Effector memory CD8-positive, alpha-beta T cell (primary cell): ENCODE measurements around the gene IRAK1.

Experiments
- ATAC-seq: fragments of 150-1000 bp; cut with Tn5 transposase; replicated peaks from 2 replicates; pipeline ENCODE4 v1.10.0; 2021; ENCODE audit warnings: mild to moderate bottlenecking, moderate library complexity
- DNase-seq, 3 experiments: peaks; one replicate each; pipeline ENCODE4 v3.0.0; 2021
- H3K27ac Mint-ChIP-seq, 2 donors: one replicate each; pipeline ENCODE4 v1.8.0; 2022; ENCODE audit warnings: mild to moderate bottlenecking in 2 of 2, mixed read lengths in 2 of 2, moderate library complexity in 2 of 2
- H3K27me3 Mint-ChIP-seq, 2 donors: one replicate each; pipeline ENCODE4 v1.8.0; 2022; ENCODE audit warnings: mixed read lengths in 2 of 2
- H3K36me3 Mint-ChIP-seq: one replicate; pipeline ENCODE4 v1.8.0; 2022; ENCODE audit warnings: mild to moderate bottlenecking, moderate library complexity, mixed read lengths; ENCODE audit not compliant: insufficient read depth
- H3K4me1 Mint-ChIP-seq, 2 donors: one replicate each; pipeline ENCODE4 v1.8.0; 2022; ENCODE audit warnings: low read depth in 2 of 2, mixed read lengths in 2 of 2
- H3K4me3 Mint-ChIP-seq, 2 donors: one replicate each; pipeline ENCODE4 v1.8.0; 2022; ENCODE audit warnings: mild to moderate bottlenecking in 2 of 2, mixed read lengths in 2 of 2, moderate library complexity in 2 of 2
- H3K9me3 Mint-ChIP-seq, 2 donors: one replicate each; pipeline ENCODE4 v1.8.0; 2022; ENCODE audit warnings: mixed read lengths in 2 of 2

IRAK1 gene

GRCh38 chrX:154049209-154050112 lies 29.8 kb upstream of the IRAK1 start:
- Mint-ChIP-seq H3K36me3 (peaks cover 65% of the 10 kb centered on the region), H3K27me3 (no peaks in the 10 kb centered on the region), H3K4me3 (peak overlapping the region in 1 of 2 donors; percentile 30), H3K4me1 (peaks cover 29 to 40% of the 10 kb centered on the region in 2 donors), H3K27ac (peak overlapping the region; percentile 62 to 90), H3K9me3 (no peaks in the 10 kb centered on the region)
- ATAC-seq (no peak), DNase-seq (no peak)

DNA sequence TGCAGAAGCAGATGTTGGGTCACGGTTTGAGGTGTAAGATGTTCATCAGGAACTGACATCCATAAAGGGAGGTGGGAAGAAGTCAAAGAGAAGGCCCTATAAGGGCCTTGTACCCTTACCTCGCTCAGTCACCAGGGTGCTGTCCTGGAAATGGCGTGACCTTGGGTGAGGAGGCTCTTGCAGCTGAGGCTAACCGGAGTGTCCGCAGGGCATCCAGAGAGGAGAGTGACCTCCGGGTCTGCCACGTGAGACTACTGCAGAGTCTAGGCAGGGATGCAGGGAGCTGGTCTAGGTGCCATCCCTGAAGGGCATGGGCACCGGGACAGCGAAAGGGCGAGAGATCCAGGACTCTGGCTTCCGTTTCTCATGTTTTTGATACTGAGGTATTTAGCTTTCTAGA lies 28.7 kb upstream of the IRAK1 start:
- peaks cover 29 to 42% of the 10 kb centered on the region in 2 donors for H3K4me1 Mint-ChIP-seq
- no peak overlapping the region for H3K4me3 Mint-ChIP-seq
- H3K9me3 Mint-ChIP-seq, result no peaks in the 10 kb centered on the region
- H3K27ac Mint-ChIP-seq, result peak overlapping the region in 1 of 2 donors; percentile 89
- peaks cover 59% of the 10 kb centered on the region for H3K36me3 Mint-ChIP-seq
- H3K27me3 Mint-ChIP-seq, result no peaks in the 10 kb centered on the region
- DNase-seq (no peak), ATAC-seq (no peak)

GRCh38 chrX:154046940-154047610 lies 27.4 kb upstream of the IRAK1 start:
- peaks cover 60% of the 10 kb centered on the region for H3K36me3 Mint-ChIP-seq
- peak overlapping the region; percentile 86 to 89 for H3K27ac Mint-ChIP-seq
- peak overlapping the region in 1 of 2 donors; percentile 41 for H3K4me3 Mint-ChIP-seq
- no peaks in the 10 kb centered on the region for H3K27me3 Mint-ChIP-seq
- no peaks in the 10 kb centered on the region for H3K9me3 Mint-ChIP-seq
- no peak for ATAC-seq
- H3K4me1 Mint-ChIP-seq, result peaks cover 29 to 42% of the 10 kb centered on the region in 2 donors
- DNase-seq, result no peak

- H3K9me3 Mint-ChIP-seq, result no peaks in the 10 kb centered on the region
- peaks cover 60% of the 10 kb centered on the region for H3K36me3 Mint-ChIP-seq
- no peak overlapping the region for H3K4me3 Mint-ChIP-seq
- H3K27ac Mint-ChIP-seq, result peak overlapping the region; percentile 86 to 89
- ATAC-seq, result no peak
- DNase-seq, result no peak
- H3K27me3 Mint-ChIP-seq, result no peaks in the 10 kb centered on the region
- peaks cover 26 to 38% of the 10 kb centered on the region in 2 donors for H3K4me1 Mint-ChIP-seq
Measured at GRCh38 chrX:154046031-154046781, 26.5 kb upstream of the IRAK1 start.

GRCh38 chrX:154044091-154044490 lies 24.4 kb upstream of the IRAK1 start:
- DNase-seq (no peak), ATAC-seq (no peak)
- no peaks in the 10 kb centered on the region for H3K27me3 Mint-ChIP-seq
- no peak overlapping the region for H3K27ac Mint-ChIP-seq
- H3K4me1 Mint-ChIP-seq, result peaks cover 27 to 30% of the 10 kb centered on the region in 2 donors
- H3K9me3 Mint-ChIP-seq, result no peaks in the 10 kb centered on the region
- H3K36me3 Mint-ChIP-seq, result peaks cover 64% of the 10 kb centered on the region
- no peak overlapping the region for H3K4me3 Mint-ChIP-seq

- Mint-ChIP-seq H3K4me3 (no peak overlapping the region), H3K9me3 (no peaks in the 10 kb centered on the region), H3K27ac (no peak overlapping the region), H3K36me3 (peaks cover 63% of the 10 kb centered on the region), H3K4me1 (peaks cover 21 to 30% of the 10 kb centered on the region in 2 donors), H3K27me3 (no peaks in the 10 kb centered on the region)
- DNase-seq (no peak), ATAC-seq (no peak)
Measured at GRCh38 chrX:154043003-154043763, 23.5 kb upstream of the IRAK1 start.

GRCh38 chrX:154040863-154041262 lies 21.2 kb upstream of the IRAK1 start:
- Mint-ChIP-seq H3K9me3 (no peaks in the 10 kb centered on the region), H3K27ac (no peak overlapping the region), H3K4me3 (no peak overlapping the region), H3K36me3 (peaks cover 63% of the 10 kb centered on the region), H3K27me3 (no peaks in the 10 kb centered on the region), H3K4me1 (peaks cover 14 to 23% of the 10 kb centered on the region in 2 donors)
- ATAC-seq, result no peak
- DNase-seq, result no peak

DNA sequence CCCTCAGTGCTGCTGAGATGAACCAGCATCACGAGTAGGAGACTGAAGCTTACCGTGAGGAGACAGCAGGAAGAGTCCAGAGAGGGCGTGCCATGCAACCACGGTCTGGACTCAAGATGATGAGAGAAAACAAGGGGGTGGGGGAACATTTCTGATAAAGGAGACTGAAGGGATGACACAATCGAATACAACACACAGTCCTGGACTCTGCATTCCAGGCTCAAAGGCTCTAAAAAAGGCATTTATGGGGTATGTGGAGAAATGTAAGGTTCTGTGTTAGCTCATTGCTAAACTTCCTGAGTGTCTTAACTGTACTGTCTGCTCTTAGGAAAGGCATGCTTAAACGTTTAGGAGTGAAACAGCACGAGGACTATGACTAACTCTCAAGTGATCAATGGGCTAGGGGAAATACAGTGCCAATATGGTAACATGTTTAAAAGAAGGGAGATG lies 20.6 kb upstream of the IRAK1 start:
- Mint-ChIP-seq H3K27me3 (no peaks in the 10 kb centered on the region), H3K4me1 (peaks cover 15 to 24% of the 10 kb centered on the region in 2 donors), H3K27ac (peak overlapping the region in 1 of 2 donors; percentile 70), H3K9me3 (no peaks in the 10 kb centered on the region), H3K4me3 (peak overlapping the region in 1 of 2 donors; percentile 29), H3K36me3 (peaks cover 62% of the 10 kb centered on the region)
- ATAC-seq, result no peak
- DNase-seq, result no peak

- ATAC-seq (no peak), DNase-seq (no peak)
- H3K27ac Mint-ChIP-seq, result peak overlapping the region in 1 of 2 donors; percentile 70
- H3K27me3 Mint-ChIP-seq, result no peaks in the 10 kb centered on the region
- H3K4me1 Mint-ChIP-seq, result peaks cover 15 to 27% of the 10 kb centered on the region in 2 donors
- H3K36me3 Mint-ChIP-seq, result peaks cover 60% of the 10 kb centered on the region
- no peak overlapping the region for H3K4me3 Mint-ChIP-seq
- H3K9me3 Mint-ChIP-seq, result no peaks in the 10 kb centered on the region
Measured at GRCh38 chrX:154039577-154039976, 19.9 kb upstream of the IRAK1 start.

DNA sequence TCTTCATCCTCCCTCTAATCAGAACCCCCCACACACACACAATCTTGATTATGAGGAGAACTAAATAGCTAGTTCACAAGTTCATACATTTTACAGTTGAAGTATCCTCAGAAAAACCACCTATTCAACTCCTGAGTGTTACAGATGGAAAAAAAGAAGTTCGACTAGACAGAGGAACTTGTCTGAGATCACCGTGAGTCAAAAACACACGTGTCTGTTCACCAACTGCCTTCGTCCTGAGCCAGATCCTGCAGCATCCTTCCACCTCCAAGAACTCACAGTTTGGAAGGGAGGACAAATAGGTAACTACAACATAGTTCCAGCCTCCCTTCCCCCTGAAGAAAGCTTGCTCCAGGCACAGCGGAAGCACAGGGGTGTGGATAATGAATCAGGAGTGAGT lies 19.0 kb upstream of the IRAK1 start:
- Mint-ChIP-seq H3K27me3 (no peaks in the 10 kb centered on the region), H3K9me3 (no peaks in the 10 kb centered on the region), H3K4me3 (no peak overlapping the region), H3K4me1 (peaks cover 13 to 27% of the 10 kb centered on the region in 2 donors), H3K36me3 (peaks cover 63% of the 10 kb centered on the region), H3K27ac (peak overlapping the region; percentile 10 to 29)
- DNase-seq (no peak), ATAC-seq (no peak)

DNA sequence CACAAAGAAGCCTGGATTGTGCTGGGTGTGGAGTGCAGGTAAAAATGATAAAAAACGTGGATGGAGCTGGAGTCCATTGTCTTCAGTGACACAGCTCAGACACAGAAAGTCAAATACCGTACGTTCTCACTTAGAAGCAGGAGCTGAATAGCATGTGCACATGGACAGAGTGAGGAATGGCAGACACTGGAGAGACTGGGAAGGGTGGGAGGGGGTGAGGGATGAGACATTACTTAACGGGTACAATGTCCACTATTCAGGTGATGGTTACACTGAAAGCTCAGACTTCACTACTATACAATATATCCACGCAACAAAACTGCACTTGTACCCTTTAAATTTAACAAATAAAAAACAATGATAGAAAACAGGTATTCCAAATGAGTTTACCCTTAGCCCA lies 18.1 kb upstream of the IRAK1 start:
- no peak overlapping the region for H3K27ac Mint-ChIP-seq
- ATAC-seq, result no peak
- no peaks in the 10 kb centered on the region for H3K9me3 Mint-ChIP-seq
- peaks cover 58% of the 10 kb centered on the region for H3K36me3 Mint-ChIP-seq
- peaks cover 14 to 27% of the 10 kb centered on the region in 2 donors for H3K4me1 Mint-ChIP-seq
- no peak for DNase-seq
- no peak overlapping the region for H3K4me3 Mint-ChIP-seq
- no peaks in the 10 kb centered on the region for H3K27me3 Mint-ChIP-seq

DNA sequence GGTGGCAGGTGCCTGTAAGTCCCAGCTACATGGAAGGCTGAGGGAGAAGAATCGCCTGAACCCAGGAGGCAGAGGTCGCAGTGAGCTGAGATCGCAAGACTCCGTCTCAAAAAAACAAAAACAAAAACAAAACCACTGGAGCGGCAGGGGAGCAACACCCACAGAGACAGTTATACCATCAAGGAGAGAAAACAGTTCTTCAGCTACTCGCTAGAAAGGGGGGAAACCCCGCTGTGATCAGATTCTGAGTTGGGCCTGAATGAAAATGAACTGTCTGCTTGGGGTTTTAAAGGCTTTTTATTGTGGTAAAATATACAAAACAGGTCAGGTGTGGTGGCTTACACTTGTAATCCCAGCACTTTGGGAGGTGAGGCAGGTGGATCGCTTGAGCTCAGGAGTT lies 16.8 kb upstream of the IRAK1 start:
- Mint-ChIP-seq H3K27me3 (no peaks in the 10 kb centered on the region), H3K9me3 (no peaks in the 10 kb centered on the region), H3K4me1 (peaks cover 17 to 27% of the 10 kb centered on the region in 2 donors), H3K36me3 (peaks cover 61% of the 10 kb centered on the region), H3K27ac (peak overlapping the region; percentile 72 to 94), H3K4me3 (peak overlapping the region in 1 of 2 donors; percentile 44)
- ATAC-seq, result peak; percentile 95
- peak in 1 of 3 experiments; percentile 6 for DNase-seq
